Small intestine (tissue), 7 donors: ENCODE data around the gene KRTAP1-1. TPM values are rescaled to one million over a fixed set of nuclear protein-coding genes. Genes with fewer than 3 reads are reported as not detected.
"Not testable (repeated sequence)": the region's sequence is repeated elsewhere in the genome, so short reads cannot be mapped to it uniquely, and the experiment has no call there.

Experiments used
- DNase-seq, 2 donors: peaks; one replicate each; pipeline versions ENCODE4 v3.0.0 to v3.0.0-alpha.2; 2013
- FAIRE-seq: peaks from 2 replicates; lab custom pipeline; 2012; peaks lifted over from hg19 to GRCh38; lab: Jason Lieb, UNC
- H3K27ac ChIP-seq, 3 donors: one replicate each; pipeline ENCODE4 v1.5.1; 2013; ENCODE audit warnings: low read length in 2 of 3, mild to moderate bottlenecking in 2 of 3, control low read depth in 1 of 3, inconsistent platforms in 1 of 3, low read depth in 1 of 3, moderate library complexity in 1 of 3
- H3K27me3 ChIP-seq, 3 donors: one replicate each; pipeline ENCODE4 v1.6.1; 2013; ENCODE audit warnings: low read length in 3 of 3, inconsistent platforms in 1 of 3; ENCODE audit not compliant: control insufficient read depth in 3 of 3, insufficient read depth in 3 of 3
- H3K36me3 ChIP-seq, 3 donors: one replicate each; pipeline ENCODE4 v1.6.1; 2013; ENCODE audit warnings: low read length in 3 of 3, inconsistent platforms in 1 of 3, low read depth in 1 of 3, mild to moderate bottlenecking in 1 of 3, moderate library complexity in 1 of 3; ENCODE audit not compliant: control insufficient read depth in 3 of 3, insufficient read depth in 2 of 3
- H3K4me1 ChIP-seq, 3 donors: one replicate each; pipeline ENCODE4 v1.6.1; 2013; ENCODE audit warnings: low read length in 2 of 3, inconsistent platforms in 1 of 3, low read depth in 1 of 3, mild to moderate bottlenecking in 1 of 3, moderate library complexity in 1 of 3; ENCODE audit not compliant: control insufficient read depth in 3 of 3, insufficient read depth in 2 of 3
- H3K4me3 ChIP-seq, 3 donors: one replicate each; pipeline ENCODE4 v1.5.1; 2013; ENCODE audit warnings: low read length in 3 of 3, control low read depth in 1 of 3, inconsistent platforms in 1 of 3, low read depth in 1 of 3, mild to moderate bottlenecking in 1 of 3, moderate library complexity in 1 of 3
- H3K9me3 ChIP-seq, 2 donors: one replicate each; pipeline ENCODE4 v1.6.1; 2013; ENCODE audit warnings: low read depth in 1 of 2, low read length in 1 of 2; ENCODE audit not compliant: control insufficient read depth in 2 of 2, insufficient read depth in 1 of 2
- WGBS, 3 donors: extraction: QIAGEN DNeasy Blood & Tissue Kit; methylation state at CpG; one replicate each; pipeline ENCODE4 v1.1.7; 2013; 5-methylcytosine and 5-hydroxymethylcytosine counted together
- polyA plus RNA-seq, 4 donors: library from polyadenylated mRNA; stranded (reverse) in 3 of 4; unstranded in 1 of 4; fragments of 200-250 nt in 3 of 4; fragments of 120-200 nt in 1 of 4; gene quantifications; one replicate each; pipeline versions ENCODE4 v1.2.1 to v1.2.3, GENCODE V29; 2013
- donor health status: healthy with polysubstance abuse.
- donor health status: control.
- donor health status: control.
- donor health status: Bipolar disorder and iron deficiency.
- donor health status: healthy.

The KRTAP1-1 gene
- polyA plus RNA-seq, 4 donors, result not detected

- H3K4me3 ChIP-seq, result no peak within 1 kb of the TSS
- no peaks in the 10 kb centered on the region for H3K36me3 ChIP-seq
- H3K4me1 ChIP-seq, result no peaks in the 10 kb centered on the region
- no peak for FAIRE-seq
- DNase-seq, result no peak
- H3K27ac ChIP-seq, result no peak within 1 kb of the TSS
- peaks cover 0 to 12% (median 4%) of the 10 kb centered on the region in 3 donors for H3K27me3 ChIP-seq
- H3K9me3 ChIP-seq, result no peaks in the 10 kb centered on the region
- 61 to 65% (median 62%) methylated on average over 6 of the region's 6 CpGs for WGBS, 3 donors
Measured at GRCh38 chr17:41060052-41060604, 18.9 kb upstream of the KRTAP1-1 start, which contains the start of gene KRTAP2-3. Gene KRTAP2-3 (minus strand): TSS chr17:41060114. CDS start chr17:41060050, 64 bp downstream.

DNA sequence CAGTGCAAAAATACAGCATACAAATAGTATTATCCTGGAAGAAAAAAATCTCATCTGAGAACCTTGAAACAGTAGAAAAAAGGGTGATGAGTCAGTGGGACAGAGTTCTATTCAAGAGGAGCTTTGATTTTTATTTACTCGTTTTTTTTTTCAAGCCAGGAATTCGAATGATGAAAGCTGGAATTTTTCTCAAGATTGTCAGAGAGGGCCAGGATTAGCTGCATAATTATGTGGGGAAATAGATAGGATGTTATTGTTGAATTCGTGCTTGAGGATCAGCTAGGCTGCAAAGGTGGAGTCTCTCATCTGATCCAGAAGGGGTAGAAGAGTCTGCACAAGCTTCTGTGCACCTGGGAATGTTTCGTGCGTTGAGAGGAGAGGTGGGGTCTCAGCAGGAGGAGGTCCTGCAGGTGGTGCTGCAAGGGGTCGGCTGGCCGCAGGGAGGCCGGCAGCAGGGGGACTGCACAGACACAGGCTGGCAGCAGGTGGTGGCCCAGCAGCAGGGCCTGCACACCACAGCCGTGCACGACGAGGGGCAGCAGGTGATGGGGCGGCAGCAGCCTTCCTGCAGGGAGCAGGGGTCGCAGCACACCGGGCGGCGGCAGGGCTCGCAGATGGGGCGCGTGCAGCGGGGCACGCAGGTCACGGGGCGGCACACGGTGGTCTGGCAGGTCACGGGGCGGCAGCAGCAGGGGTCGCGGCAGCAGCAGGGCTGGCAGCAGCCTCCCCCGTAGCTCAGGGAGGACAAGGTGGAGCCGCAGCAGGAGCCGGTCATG is 18.2 kb upstream of the KRTAP1-1 start:
- H3K4me3 ChIP-seq, H3K9me3 ChIP-seq, FAIRE-seq, H3K4me1 ChIP-seq, H3K36me3 ChIP-seq, DNase-seq, H3K27ac ChIP-seq: not testable (repeated sequence)
- H3K27me3 ChIP-seq, result peaks cover 0 to 12% (median 4%) of the 10 kb centered on the region in 3 donors
- WGBS, 3 donors, result 24 to 28% (median 25%) methylated on average over 10 to 12 of the region's 31 CpGs

DNA sequence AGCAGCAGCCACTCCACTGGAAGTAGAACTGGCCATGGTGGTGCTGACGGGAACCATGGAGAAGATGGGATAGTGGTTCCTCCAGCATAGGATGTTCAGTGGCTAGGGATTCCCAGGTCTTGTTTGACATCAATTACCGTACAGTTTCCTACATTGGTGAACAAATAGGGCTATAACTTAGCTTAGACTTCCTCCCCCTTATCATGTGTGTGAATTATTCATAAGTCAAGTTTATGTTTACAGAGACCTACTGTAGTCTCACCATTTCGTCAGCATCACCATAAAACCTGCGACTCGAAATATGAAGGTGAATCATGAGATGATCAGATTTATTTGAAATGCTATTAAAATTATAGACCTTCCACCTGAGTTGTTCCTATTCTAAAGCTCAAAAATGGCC is 17.5 kb upstream of the KRTAP1-1 start:
- Histone ChIP-seq H3K4me1 (no peaks in the 10 kb centered on the region), H3K4me3 (no peak overlapping the region), H3K36me3 (no peaks in the 10 kb centered on the region), H3K27me3 (peaks cover 0 to 12% (median 4%) of the 10 kb centered on the region in 3 donors), H3K9me3 (no peaks in the 10 kb centered on the region), H3K27ac (no peak overlapping the region)
- no peak for FAIRE-seq
- DNase-seq, result no peak
- WGBS, 3 donors, result 67 to 86% (median 75%) methylated on average over 5 of the region's 5 CpGs

DNA sequence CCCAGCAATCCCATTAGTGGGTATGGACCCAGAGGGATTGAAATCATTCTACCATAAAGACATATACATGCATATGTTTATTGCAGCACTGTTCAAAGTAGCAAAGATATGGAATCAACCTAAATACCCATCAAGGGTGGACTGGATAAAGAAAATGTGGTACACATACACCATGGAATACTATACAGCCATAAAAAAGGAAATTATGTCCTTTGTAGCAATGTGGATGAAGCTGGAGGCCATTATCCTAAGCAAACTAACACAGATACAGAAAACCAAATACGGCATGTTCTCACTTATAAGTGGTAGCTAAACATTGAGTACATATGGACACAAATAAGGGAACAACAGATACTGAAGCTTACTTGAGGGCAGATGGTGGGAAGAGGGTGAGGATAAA is 16.3 kb upstream of the KRTAP1-1 start:
- H3K27ac ChIP-seq, result no peak overlapping the region
- no peaks in the 10 kb centered on the region for H3K4me1 ChIP-seq
- H3K4me3 ChIP-seq, result no peak overlapping the region
- no peaks in the 10 kb centered on the region for H3K36me3 ChIP-seq
- 93 to 100% (median 96%) methylated on average over 1 of the region's 1 CpG for WGBS, 3 donors
- DNase-seq, result no peak
- no peaks in the 10 kb centered on the region for H3K9me3 ChIP-seq
- peaks cover 0 to 12% (median 4%) of the 10 kb centered on the region in 3 donors for H3K27me3 ChIP-seq
- no peak for FAIRE-seq

GRCh38 chr17:41055130-41055529 is 13.9 kb upstream of the KRTAP1-1 start, which contains the start of gene KRTAP2-2:
Gene KRTAP2-2 (minus strand): TSS chr17:41055230. CDS start chr17:41055211, 19 bp downstream.
- 13 to 43% (median 21%) methylated on average over 1 of the region's 6 CpGs for WGBS, 3 donors
- H3K4me3 ChIP-seq, H3K27me3 ChIP-seq, H3K27ac ChIP-seq, DNase-seq, FAIRE-seq, H3K4me1 ChIP-seq, H3K36me3 ChIP-seq, H3K9me3 ChIP-seq: not testable (repeated sequence)

- DNase-seq, H3K36me3 ChIP-seq: not testable (repeated sequence)
Measured at GRCh38 chr17:41054556-41054955, 13.3 kb upstream of the KRTAP1-1 start.

DNA sequence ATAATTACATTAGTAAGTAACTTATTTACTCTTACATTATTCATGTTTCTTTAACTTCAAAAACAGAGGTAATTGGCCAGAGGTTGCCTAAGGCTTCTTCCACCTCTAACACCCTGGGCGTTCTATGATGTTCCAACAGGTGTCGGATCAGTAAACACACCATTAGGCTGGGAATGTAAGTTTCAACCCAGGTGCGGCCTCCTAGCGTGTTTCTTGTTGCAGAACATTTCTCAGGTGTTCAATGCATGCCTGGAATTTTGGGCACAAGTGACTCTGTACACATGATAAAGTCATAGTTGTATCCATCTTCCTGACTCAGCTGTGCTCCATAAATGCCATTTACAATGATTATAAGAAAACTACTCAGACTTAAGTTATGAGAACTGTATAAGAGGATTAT is 12.8 kb upstream of the KRTAP1-1 start:
- Histone ChIP-seq H3K9me3 (no peaks in the 10 kb centered on the region), H3K36me3 (no peaks in the 10 kb centered on the region), H3K4me3 (no peak overlapping the region), H3K27ac (no peak overlapping the region), H3K4me1 (no peaks in the 10 kb centered on the region), H3K27me3 (peaks cover 0 to 4% (median 3%) of the 10 kb centered on the region in 3 donors)
- FAIRE-seq (no peak), DNase-seq (no peak)
- 86 to 89% (median 87%) methylated on average over 4 of the region's 4 CpGs for WGBS, 3 donors

More at GRCh38 chr17:41054556-41054955, 13.3 kb upstream of the KRTAP1-1 start:
- not testable (repeated sequence) for H3K4me1 ChIP-seq, H3K4me3 ChIP-seq, FAIRE-seq, H3K27ac ChIP-seq, H3K27me3 ChIP-seq, H3K9me3 ChIP-seq
- 65 to 69% (median 69%) methylated on average over 5 to 9 of the region's 9 CpGs for WGBS, 3 donors

DNA sequence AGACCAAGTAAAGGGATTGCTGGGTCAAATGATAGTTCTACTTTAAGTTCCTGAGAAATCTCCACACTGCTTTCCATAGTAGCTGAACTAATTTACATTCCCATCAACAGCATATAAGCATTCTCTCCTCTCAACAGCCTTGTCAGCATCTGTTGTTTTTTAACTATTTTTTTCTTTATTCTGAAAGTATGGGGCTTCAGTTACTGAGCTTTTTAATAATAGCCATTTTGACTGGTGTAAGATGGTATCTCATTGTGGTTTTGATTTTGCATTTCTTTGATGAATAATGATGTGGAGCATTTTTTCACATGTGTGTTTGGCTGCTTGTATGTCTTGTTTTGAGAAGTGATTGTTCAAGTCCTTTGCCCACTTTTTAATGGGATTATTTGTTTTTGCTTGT is 11.3 kb upstream of the KRTAP1-1 start:
- Histone ChIP-seq H3K27me3 (peaks cover 0 to 8% (median 7%) of the 10 kb centered on the region in 3 donors), H3K27ac (no peak overlapping the region), H3K4me1 (no peaks in the 10 kb centered on the region), H3K9me3 (no peaks in the 10 kb centered on the region), H3K36me3 (no peaks in the 10 kb centered on the region), H3K4me3 (no peak overlapping the region)
- FAIRE-seq (no peak), DNase-seq (no peak)
